ENCODE data around the gene MPC1.
A peak's percentile ranks its signal among the peaks of the same experiment; 100 is the strongest.
"Not testable (repeated sequence)": the region's sequence is repeated elsewhere in the genome, so short reads cannot be mapped to it uniquely, and the experiment has no call there.

The MPC1 gene

GRCh38 chr6:166370489-166370888, 12.3 kb downstream of the MPC1 start:
- no peak overlapping the region for H3K4me3 ChIP-seq (ENCODE audit: control insufficient read depth, low read depth, low read length)
- TF ChIP-seq CTCF (IDR thresholded peaks at IDR 0.05; ENCODE audit: control insufficient read depth, insufficient read depth, low read depth, low read length, missing control alignments), result no peak
- DNase-seq (ENCODE audit: low read depth), result no peak

- H3K4me3 ChIP-seq (ENCODE audit: control insufficient read depth, low read depth, low read length), result no peak overlapping the region
- no peak for TF ChIP-seq CTCF (IDR thresholded peaks at IDR 0.05; ENCODE audit: control insufficient read depth, insufficient read depth, low read depth, low read length, missing control alignments)
- DNase-seq (ENCODE audit: low read depth), result no peak
Measured at GRCh38 chr6:166369782-166370181, 13.0 kb downstream of the MPC1 start.

- DNase-seq (ENCODE audit: low read depth), result no peak
- TF ChIP-seq CTCF (IDR thresholded peaks at IDR 0.05; ENCODE audit: control insufficient read depth, insufficient read depth, low read depth, low read length, missing control alignments), result no peak
- no peak overlapping the region for H3K4me3 ChIP-seq (ENCODE audit: control insufficient read depth, low read depth, low read length)
Measured at GRCh38 chr6:166366921-166367320, 15.8 kb downstream of the MPC1 start.

- no peak for DNase-seq (ENCODE audit: low read depth)
- no peak overlapping the region for H3K4me3 ChIP-seq (ENCODE audit: control insufficient read depth, low read depth, low read length)
Measured at GRCh38 chr6:166365806-166366205, 16.9 kb downstream of the MPC1 start.

GRCh38 chr6:166365221-166365620, 17.5 kb downstream of the MPC1 start:
- no peak overlapping the region for H3K4me3 ChIP-seq (ENCODE audit: control insufficient read depth, low read depth, low read length)
- TF ChIP-seq CTCF (IDR thresholded peaks at IDR 0.05; ENCODE audit: control insufficient read depth, insufficient read depth, low read depth, low read length, missing control alignments), result no peak
- peak; percentile 35 for DNase-seq (ENCODE audit: low read depth)

More at GRCh38 chr6:166365806-166366205, 16.9 kb downstream of the MPC1 start:
- TF ChIP-seq CTCF (IDR thresholded peaks at IDR 0.05; ENCODE audit: control insufficient read depth, insufficient read depth, low read depth, low read length, missing control alignments), result no peak

- no peak for TF ChIP-seq CTCF (IDR thresholded peaks at IDR 0.05; ENCODE audit: control insufficient read depth, insufficient read depth, low read depth, low read length, missing control alignments)
- no peak for DNase-seq (ENCODE audit: low read depth)
- H3K4me3 ChIP-seq (ENCODE audit: control insufficient read depth, low read depth, low read length), result no peak overlapping the region
Measured at GRCh38 chr6:166364456-166364855, 18.3 kb downstream of the MPC1 start.

GRCh38 chr6:166362427-166362826, 20.3 kb downstream of the MPC1 start:
- not testable (repeated sequence) for DNase-seq (ENCODE audit: low read depth)

More at GRCh38 chr6:166362427-166362826, 20.3 kb downstream of the MPC1 start:
- H3K4me3 ChIP-seq (ENCODE audit: control insufficient read depth, low read depth, low read length), result not testable (repeated sequence)

All from AG09309 (cell line).